ENCODE measurements around the gene WDPCP.
"Not testable (repeated sequence)": the region's sequence is repeated elsewhere in the genome, so short reads cannot be mapped to it uniquely, and the experiment has no call there.

Gene WDPCP

DNA sequence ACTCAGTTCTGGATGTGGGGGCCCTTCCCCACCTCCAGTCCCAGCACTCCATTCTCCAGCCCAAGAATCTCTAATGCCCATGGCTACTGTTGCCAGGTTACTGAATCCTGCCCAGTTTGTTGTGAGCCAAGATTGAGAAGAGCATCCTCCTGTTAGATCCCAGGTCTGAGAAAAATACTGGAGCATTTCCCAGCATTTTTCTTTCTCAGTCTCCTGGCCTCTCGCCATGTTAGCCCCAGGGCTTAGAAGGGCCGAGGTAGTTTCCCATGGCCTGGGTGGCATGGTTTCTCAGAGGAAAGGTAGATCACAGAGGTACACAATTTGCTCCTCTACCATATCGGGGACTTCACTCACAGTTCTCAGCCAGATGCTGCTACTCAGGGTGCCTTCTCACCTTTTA, 401.9 kb downstream of the WDPCP start:
- TF ChIP-seq, protein P1, sequence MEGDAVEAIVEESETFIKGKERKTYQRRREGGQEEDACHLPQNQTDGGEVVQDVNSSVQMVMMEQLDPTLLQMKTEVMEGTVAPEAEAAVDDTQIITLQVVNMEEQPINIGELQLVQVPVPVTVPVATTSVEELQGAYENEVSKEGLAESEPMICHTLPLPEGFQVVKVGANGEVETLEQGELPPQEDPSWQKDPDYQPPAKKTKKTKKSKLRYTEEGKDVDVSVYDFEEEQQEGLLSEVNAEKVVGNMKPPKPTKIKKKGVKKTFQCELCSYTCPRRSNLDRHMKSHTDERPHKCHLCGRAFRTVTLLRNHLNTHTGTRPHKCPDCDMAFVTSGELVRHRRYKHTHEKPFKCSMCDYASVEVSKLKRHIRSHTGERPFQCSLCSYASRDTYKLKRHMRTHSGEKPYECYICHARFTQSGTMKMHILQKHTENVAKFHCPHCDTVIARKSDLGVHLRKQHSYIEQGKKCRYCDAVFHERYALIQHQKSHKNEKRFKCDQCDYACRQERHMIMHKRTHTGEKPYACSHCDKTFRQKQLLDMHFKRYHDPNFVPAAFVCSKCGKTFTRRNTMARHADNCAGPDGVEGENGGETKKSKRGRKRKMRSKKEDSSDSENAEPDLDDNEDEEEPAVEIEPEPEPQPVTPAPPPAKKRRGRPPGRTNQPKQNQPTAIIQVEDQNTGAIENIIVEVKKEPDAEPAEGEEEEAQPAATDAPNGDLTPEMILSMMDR (IDR thresholded peaks at IDR 0.05; ENCODE audit: insufficient read depth, low read depth, low read length, missing control alignments): no peak
- DNase-seq (ENCODE audit: low read depth): no peak
- H3K4me3 ChIP-seq (ENCODE audit: low read depth, low read length): no peak overlapping the region

DNA sequence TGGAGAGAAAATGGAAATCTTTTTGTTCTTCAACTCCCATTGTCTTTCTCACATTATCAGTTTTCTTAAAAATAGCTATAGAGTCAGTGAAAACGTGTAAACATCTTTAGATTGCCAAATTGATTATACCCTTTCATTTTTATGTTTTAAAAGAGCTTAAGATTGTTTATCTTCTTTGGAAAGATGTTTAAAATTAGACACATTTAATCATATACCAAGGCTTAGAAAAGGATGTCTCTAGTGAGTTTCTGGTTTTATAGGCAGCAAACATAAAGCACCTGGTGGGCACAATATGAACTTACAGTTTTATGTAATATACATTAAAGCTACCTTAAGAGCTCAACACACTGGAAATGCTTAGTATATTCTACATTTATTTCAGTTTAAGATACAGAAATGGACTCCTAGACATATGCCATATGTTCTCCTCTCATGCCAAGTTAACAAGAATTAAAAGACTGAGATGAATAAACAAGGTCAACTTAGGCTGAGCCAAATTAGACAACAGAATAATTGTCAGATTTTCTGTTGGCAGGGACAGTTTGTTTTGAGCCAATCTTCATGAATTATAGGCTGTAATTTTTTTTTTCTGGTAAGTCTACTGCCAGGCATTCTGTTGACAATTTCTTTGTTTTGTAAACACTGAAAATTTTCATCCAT, 425.0 kb downstream of the WDPCP start:
- DNase-seq (ENCODE audit: low read depth): no peak
- H3K4me3 ChIP-seq (ENCODE audit: low read depth, low read length): no peak overlapping the region
- TF ChIP-seq, protein P1 (IDR thresholded peaks at IDR 0.05; ENCODE audit: insufficient read depth, low read depth, low read length, missing control alignments): no peak

DNA sequence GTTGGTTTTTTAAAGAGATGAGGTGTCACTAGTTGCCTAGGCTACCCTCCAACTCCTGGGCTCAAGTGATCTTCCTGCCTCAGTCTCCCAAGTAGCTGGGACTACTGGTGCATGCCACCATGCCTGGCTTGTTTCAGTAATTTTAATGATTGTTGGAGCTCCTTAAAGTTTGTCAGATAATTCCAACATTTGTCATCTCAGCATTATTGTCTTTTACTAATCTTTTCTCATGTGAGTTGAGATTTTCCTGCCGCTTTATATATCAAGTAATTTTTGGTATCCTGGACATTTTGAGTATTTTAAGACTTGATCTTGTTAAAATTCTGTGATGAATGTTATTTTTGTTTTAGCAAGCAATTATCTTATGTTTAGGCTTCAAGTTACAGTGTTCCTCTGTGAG, 429.0 kb downstream of the WDPCP start:
- no peak for DNase-seq (ENCODE audit: low read depth)
- H3K4me3 ChIP-seq (ENCODE audit: low read depth, low read length): no peak overlapping the region
- TF ChIP-seq, protein P1 (IDR thresholded peaks at IDR 0.05; ENCODE audit: insufficient read depth, low read depth, low read length, missing control alignments): no peak

DNA sequence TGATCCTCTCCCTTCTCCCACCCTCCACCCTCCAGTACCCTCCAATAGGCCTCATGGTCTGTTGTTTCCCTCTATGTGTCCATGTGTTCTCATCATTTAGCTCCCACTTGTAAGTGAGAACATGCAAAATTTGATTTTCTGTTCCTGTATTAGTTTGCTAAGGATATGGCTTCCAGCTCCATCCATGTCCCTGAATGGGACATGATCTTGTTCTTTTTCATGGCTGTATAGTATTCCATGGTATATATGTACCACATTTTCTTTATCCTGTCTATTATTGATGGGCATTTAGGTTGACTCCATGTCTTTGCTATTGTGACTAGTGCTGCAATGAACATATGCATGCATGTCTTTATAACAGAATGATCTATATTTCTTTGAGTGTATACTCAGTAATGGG, 451.6 kb downstream of the WDPCP start:
- not testable (repeated sequence) for H3K4me3 ChIP-seq (ENCODE audit: low read depth, low read length); DNase-seq (ENCODE audit: low read depth)

DNA sequence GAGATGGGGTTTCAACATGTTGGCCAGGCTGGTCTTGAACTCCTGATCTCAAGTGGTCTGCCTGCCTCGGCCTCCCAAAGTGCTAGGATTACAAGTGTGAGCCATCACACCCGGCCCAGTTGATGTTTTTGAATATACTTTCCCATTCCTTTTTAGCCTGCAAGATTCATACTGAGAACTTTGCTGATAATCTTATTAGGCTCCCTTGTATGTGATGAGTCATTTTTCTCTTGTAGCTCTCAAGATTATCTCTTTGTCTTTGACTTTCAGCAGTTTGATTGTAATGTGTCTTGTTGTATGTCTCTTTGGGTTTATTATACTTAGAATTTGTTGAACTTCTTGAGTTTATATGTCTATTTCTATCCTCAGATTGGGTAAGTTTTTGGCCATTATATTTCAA, 456.3 kb downstream of the WDPCP start:
- DNase-seq (ENCODE audit: low read depth): no peak
- TF ChIP-seq, protein P1 (IDR thresholded peaks at IDR 0.05; ENCODE audit: insufficient read depth, low read depth, low read length, missing control alignments): no peak
- no peak overlapping the region for H3K4me3 ChIP-seq (ENCODE audit: low read depth, low read length)

DNA sequence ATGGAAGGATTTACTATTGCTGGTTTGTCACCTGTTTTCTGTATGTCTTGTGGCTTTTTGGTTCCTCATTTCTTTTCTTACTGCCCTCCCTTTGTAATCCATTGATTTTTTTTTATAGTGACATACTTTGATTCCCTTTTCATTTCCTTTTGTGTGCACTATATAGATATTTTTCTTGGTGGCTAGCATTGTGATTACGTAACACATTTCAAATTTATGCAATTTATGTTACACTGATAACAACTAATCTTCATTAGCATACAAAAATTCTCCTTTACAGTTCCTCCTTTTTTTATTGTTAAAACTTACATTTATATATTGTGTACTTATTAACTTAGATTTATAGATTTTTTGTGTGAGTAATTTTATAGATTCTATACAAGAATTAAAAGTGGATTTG, 457.1 kb downstream of the WDPCP start:
- TF ChIP-seq, protein P1 (IDR thresholded peaks at IDR 0.05; ENCODE audit: insufficient read depth, low read depth, low read length, missing control alignments): no peak
- no peak overlapping the region for H3K4me3 ChIP-seq (ENCODE audit: low read depth, low read length)
- no peak for DNase-seq (ENCODE audit: low read depth)

DNA sequence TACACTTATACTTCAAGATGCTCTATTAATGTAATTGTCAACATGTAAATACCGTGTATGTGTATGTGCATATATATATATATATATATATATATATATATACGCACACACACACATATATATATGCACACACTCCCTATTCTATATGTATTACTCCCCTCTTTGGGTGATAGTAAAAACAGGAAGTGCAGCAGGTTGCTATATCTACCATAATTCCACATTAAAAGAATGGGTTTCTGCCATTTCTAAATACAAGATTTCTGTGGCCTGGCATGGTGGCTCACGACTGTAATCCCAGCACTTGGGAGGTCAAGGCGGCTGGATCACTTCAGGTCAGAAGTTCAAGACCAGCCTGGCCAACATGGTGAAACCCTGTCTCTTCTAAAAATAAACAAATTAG, 460.7 kb downstream of the WDPCP start:
- DNase-seq (ENCODE audit: low read depth): no peak
- TF ChIP-seq, protein P1 (IDR thresholded peaks at IDR 0.05; ENCODE audit: insufficient read depth, low read depth, low read length, missing control alignments): no peak
- no peak overlapping the region for H3K4me3 ChIP-seq (ENCODE audit: low read depth, low read length)

Measured in GM12865 (cell line).